Stimulated activated CD8-positive, alpha-beta memory T cell treated with anti-CD3 and anti-CD28 coated beads, Interleukin-12 subunit alpha, Interleukin-12 subunit beta, amount 100 ng/mL, for 4 hours (primary cell): ENCODE measurements around the gene OTUD4.

Experiments
- DNase-seq: peaks from one replicate; pipeline ENCODE4 v3.0.0-alpha.2; 2020; ENCODE audit warnings: low read depth

The OTUD4 gene

DNA sequence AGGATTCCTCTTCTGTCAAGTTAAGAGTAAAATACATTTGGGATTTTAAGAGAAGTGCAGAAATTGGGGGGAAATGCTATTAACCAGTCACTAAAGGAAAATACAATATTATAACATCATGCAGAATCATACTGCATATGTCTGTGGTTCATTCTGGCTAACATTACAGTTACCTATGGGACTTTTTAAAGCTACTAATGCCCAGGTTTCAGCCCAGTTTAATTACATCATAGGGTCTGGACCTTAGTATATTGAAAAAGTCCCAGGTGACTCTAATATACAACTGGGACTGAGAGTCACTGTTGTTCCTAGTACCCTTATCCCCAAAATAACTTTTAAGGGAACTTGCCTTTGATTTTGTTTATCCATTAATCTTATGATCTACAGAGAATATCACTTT, 72.3 kb downstream of the OTUD4 start:
- no peak for DNase-seq

DNA sequence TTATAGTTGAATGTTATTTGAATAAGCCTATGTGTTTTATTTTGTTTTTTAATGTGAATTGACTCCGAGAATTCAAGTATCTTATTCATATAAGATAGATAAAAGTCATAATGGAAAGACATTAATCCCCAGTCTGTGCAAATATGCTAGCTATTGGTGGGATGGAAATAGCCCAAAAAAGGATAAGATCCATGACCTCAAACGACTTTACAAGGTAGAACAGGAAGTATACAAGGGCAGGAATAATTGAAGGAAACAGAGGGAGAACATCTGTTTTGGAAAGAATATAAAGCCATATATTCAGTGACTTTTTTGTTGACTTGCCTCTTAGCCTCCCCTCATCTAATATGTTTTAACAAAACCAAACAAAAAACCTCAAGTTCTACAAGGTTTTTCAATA, 73.3 kb downstream of the OTUD4 start:
- DNase-seq, result no peak

DNA sequence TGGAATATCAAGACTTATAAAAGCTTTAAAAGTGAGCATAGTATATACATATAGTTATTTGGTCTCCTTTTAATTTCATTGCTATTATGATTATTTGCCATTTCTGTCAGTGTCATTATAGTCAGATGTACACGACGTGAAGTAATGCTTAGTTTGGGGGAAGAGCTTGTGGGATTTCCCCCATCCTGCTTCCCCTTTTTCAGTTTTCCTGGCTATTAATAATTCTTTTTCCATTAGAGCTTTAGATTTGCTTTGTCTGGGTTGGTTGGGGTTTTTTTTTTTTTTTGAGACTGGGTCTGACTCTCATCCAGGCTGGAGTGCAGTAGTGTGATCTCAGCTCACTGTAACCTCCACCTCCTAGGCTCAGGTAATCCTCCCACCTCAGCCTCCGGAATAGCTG, 76.9 kb downstream of the OTUD4 start:
- DNase-seq, result no peak

DNA sequence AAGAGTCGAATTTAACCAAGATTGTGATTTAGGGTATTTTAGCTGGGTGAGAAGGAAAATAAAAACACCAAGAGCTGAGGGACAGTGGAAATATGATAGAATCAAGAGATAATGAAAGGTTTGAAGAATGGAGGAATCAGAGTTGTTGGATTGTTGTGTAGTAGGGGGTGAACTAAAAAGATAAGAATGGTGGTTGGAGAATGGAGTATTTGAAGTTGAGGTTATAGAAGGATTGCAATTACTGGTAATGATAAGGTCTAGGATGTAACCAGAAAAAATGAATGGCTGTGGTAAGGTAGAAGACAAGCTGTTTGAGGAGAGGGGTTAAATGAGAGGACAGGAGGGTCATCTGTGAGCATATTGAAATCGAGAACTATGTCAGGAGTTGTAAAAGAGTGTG, 77.8 kb downstream of the OTUD4 start:
- no peak for DNase-seq

DNA sequence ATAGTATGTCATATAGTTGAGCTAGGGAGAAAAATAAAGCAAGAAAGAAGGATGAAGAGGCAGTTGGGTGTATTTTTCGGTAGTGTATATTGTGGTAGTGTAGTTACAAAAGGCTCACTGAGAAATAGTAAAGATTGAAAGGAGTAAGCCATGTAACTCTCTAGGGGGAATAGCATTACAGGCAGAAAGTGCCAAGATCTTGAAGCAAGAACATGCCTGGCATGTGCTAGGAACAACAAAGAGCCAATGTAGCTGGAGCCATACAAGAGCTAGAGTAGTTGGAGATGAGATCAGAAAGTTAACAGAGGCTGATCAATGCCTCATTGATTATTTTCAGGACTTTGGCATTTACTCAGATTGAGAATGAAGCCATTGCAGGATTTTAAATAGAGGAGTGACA, 79.3 kb downstream of the OTUD4 start:
- no peak for DNase-seq

DNA sequence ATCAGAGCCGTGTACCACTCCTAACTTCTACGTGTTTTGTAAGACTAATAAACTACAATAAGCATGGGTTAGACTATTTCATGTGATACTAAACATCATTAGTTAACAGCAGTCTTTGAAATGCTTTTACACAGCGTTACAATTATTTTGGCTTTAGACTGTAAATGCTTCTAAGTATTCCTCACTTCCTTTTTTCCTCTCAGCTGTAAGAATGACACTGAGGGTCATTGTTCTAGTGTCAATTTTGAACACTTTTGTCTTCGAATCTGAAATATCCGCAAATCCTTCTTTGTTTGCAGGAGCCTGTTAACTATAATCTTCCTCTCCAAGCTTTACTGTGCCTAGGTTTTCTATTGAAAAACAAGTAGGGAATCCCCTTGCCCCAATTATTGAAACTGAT, 80.7 kb downstream of the OTUD4 start:
- DNase-seq, result no peak

DNA sequence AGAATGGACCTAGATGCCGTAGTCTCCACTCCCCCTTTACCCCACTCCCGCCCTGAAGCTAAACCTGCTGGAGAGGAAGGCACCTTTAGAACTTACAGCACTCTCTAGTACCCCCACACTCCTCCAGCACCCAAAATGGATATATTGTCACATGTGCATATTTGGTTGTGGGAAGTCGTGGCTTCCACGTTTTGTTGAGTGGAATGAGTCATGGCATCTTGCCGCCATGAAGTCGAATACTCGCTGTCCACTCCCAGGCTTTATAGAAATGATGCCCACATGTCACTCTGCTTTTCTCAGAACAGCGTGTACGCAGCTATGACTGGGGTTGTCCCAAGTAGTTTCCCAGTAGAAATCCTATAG, 81.7 kb downstream of the OTUD4 start:
- DNase-seq, result no peak

DNA sequence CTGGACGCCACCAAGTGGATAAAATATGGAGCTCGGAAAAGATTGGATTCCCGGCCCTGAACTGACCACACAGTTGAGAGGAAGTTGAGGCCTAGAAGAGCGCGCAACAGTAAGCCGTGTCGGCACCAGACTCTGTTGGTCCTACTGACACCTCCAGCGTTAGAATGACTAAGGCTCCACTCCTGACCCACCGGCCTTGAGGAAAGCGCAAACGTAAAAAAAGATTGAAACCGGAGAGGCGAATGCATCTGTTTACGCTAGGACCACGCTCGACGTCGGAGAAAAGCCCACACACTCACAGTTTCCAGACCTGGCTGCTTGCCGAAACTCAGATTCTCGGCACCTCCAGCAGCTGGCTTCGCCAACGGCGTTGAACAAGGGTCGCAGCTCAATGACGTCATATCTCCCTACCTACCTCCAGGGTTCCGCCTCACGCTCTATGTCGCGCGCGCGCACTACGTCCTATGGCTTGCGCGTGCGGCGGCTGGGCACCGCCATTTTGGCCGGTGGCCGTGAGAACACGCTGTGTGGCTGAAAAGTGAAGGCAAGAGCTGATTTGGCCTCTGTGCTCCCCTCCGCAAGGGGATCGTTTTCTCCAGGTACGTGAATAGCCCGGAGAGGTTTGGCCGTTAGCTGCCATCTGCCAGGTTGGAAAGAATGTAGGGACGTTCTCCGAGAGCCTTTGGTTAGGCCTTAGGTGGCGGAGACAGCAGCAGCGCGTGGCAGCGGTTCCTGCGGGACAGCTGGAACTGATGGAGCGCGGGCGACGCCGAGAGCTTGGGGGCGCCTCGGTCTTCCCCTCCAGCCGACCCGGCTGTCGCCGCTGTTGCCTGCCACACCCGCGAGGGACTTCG, 82.3 kb downstream of the OTUD4 start, which contains the start of the genes ABCE1 and ANAPC10:
Gene ABCE1 (plus strand): TSS at position 491 of the 854 bp plus-strand sequence. CDS start 6,102 bp downstream, outside the sequence.
Gene ANAPC10 (minus strand): TSS at position 376 of the 854 bp plus-strand sequence. CDS start 2,097 bp downstream, outside the sequence.
- peak; percentile 90 for DNase-seq

DNA sequence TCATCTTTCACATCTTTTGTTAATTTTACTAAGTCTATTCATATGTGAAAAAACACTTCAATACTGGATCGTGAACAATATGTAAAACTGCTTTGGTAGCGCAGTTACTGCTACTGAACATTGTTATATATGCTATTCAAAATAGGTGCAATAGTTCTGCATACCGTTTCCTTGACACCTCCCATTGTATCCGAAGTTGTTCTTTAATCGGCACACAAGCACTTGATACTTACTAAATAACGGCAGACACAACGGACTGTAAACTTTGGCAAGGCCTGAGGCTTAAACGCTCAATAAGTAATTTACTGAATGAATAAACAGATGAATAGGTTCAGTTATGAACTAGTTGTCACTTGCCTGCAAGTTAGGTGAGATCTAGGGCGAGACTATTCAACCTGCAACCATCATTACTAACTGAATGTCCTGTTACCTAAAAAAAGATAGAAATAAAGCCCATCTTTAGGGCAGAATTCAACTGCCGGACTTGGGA, 83.0 kb downstream of the OTUD4 start:
- DNase-seq, result no peak

DNA sequence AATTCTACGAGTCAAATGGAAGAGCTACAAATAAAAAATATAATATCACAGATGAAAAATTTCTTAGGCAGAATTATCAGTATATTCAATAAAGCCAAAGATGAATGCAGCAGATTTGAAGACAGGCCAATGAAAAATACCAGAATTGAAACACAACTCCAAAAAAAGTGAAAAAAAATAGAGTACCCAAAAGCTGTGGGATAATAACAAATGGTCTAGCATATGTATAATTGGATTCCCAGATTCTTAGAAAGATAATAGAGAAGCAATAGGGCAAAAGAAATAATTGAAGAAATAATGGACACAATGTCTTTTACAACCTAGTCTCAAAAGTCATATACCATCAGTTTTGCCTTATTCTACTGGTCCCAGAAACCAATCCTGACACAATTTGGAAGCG, 86.8 kb downstream of the OTUD4 start:
- no peak for DNase-seq

DNA sequence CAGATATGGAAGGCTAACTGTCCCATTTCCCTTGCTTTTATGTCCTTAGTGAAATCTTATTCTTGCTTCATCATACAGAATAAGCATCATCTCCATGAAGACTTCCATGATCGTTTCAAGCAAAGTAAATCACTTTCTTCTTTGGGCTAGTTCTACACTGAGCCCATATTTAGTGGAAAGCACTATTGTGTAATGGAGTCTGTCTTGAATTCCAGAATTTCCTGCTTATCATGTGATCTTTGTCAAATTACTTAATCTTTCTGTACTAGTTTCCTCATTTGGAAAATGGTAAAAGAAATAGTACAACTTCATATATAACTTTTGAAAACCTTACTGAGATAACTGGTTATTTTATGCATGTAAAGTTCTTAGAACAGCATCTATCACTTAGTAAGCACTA, 90.0 kb downstream of the OTUD4 start:
- no peak for DNase-seq

DNA sequence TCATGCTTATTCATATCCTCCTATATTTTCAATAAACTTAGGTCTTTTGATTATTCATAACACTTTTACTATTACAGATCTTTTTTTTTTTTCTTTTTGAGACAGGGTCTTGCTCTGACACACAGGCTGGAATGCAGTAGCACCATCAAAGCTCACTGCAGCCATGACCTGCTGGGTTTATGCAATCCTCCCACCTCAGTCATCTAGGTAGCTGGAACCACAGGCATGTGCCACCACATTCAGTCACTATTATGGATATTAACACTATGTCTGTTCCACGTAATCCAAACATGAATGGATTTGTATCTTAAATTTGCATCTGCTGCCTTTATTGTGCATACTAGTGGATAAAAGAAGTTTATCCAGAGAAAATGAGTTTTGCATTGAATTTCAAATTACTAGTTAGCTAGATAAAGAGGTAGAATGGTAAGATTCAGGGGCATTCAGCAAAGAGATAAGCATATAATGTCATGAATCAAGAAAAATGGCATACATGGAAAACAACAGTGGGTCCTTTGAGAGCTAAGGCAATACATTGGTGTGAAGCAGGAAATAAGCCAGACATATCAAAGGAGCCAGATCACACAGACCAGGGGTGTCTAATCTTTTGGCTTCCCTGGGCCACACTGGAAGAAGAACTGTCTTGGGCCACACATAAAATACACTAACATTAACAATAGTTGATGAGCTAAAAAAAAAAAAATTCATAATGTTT, 96.3 kb downstream of the OTUD4 start:
- no peak for DNase-seq
